ENCODE results near the gene ATPAF2.
A peak's percentile ranks its signal among the peaks of the same experiment; 100 is the strongest.

ATPAF2 gene

DNA sequence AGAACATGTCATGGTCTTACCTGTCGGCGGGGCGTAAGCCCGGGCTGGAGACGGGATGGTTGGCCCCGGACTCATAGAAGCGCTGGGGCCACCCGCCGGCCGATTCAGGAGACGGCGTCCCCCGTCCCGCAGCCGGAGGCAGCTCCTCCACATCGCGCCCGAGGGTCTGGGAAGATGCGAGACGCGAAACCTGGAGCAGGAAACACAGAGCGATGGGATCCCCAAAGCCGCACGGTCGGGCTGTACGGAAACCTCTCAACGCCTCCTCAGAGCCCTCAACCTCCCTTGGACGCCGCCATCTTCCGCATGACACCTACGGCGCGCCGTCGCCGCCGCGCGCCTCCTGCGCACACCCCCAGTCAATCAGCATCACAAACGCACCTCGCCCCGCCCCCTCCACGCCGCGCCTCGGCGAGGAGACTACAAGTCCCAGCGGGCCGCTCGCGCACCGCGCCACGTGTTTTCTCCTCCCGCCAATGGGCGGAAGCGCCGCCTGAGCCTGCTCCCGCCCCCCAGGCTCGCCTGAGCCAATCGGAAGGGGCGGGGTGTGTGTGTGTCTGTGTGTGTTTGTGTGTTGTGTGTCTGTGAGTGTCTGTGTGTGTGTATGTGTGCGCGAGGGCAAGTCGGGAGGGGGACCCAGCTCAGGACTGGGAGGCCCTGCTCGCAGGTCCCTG, at the start of gene ATPAF2, which contains the start of gene GID4:
TSS of gene ATPAF2 (minus strand) at position 308 of the 674 bp plus-strand sequence. CDS start at position 153, 155 bp downstream.
TSS of gene GID4 (plus strand) at position 548 of the 674 bp plus-strand sequence. CDS start at position 605, 57 bp downstream.
- DNase-seq (ENCODE audit: low read depth): peak; percentile 99

DNA sequence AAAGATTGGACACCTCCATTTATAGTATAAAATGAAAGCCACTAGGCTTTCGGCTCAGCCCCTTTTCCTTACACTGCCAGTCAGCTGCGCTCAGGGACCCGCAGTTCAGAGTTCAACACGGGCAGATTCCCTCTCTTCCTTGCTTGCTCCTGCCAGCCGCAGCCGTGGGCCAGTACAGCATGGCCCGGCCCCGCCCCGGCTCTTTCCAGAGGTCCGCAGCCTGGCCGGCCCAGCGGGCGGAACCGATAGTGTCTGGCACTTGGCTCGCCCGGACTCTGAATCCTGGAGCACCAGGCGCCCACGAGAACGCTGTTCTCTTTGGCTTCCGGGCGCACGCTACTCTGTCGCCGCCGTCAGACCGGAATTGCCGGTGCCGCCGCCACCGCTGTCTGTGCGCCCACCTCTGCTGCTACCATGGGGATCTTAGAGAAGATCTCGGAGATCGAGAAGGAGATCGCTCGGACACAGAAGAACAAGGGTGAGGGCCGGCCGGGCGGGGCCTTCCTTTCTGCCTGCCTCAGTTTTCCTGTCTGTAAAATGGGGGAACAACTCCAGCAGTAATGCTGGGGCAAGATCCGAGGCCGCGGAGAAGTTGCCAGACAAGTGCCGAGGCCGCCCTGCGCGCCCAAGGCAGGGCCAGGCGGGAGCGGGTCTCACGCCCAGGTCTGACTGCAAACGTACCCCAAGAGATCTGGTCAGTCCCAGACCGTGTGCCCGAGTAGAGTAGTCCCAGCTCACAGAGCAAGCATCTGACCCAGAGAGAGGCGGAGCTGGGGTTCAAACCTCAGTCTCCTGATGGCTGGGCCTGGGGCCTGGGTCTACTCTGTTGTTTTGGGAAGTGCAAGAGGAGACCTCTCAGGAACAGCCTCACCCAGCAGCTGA, 48.9 kb upstream of the ATPAF2 start, which contains the start of gene DRG2:
TSS of gene DRG2 (plus strand) at position 339 of the 882 bp plus-strand sequence. CDS start at position 415, 76 bp downstream.
- peak; percentile 93 for DNase-seq (ENCODE audit: low read depth)

DNA sequence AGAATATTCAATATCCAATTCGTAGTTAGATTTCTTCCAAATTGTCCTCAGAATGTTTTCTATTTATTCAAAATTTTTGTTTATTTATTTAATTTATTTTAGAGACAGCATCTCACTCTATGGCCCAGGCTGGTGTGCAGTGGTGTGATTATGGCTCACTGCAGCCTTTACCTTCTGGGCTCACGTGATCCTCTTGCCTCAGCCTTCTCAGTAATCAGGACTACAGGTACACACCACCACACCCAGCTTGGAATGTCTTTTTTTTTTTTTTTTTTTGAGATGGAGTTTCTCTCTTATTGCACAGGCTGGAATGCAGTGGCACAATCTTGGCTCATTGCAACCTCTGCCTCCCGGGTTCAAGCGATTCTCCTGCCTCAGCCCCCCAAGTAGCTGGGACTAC, 45.3 kb upstream of the ATPAF2 start:
- DNase-seq (ENCODE audit: low read depth): no peak

- DNase-seq (ENCODE audit: low read depth): no peak
Measured at GRCh38 chr17:18079543-18079942, 40.6 kb upstream of the ATPAF2 start.

DNA sequence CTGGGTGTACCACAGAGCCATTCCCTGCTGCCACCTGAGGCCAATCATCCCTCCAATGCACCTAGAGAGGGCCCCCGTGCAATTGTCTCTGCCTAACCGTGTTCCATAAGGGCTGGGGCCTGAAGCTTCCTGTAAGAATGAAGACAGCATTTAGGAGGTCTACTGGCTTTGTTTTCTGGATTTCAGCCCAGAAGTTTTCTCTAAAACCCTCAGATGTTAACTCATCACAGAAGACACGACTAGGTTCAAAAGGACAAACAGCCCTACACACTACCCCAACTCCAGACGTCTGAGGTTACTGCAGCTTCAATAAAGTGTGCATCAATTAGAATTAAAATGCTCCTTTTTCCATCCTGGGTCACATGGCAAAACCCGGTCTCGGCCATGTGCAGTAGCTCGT, 38.0 kb upstream of the ATPAF2 start:
- no peak for DNase-seq (ENCODE audit: low read depth)

- no peak for DNase-seq (ENCODE audit: low read depth)
Measured at GRCh38 chr17:18074566-18075272, 35.8 kb upstream of the ATPAF2 start.

GRCh38 chr17:18071751-18072150, 32.8 kb upstream of the ATPAF2 start:
- DNase-seq (ENCODE audit: low read depth): no peak

DNA sequence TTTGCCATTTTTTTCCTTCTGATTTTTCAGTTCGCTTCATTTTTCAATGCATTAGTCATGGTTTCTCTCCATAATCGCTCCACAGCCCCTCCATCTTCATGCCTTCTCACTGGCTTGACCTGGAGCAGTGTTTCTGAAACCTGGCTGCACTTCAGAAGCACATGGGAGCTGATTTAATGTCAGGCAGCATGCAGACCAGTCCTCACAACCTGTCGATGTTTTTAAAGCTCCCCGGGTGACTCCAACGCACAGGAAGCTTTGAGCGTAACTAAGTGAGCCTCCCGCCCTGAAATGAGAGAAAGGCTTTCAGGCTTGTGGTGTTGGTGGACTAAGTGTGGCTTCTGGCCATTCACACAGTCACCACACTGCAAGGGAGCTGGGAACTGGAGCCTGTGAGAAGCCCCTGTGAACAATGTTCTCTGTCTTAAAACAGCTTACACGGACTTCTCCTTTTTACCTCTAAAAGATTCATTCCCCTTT, 31.9 kb upstream of the ATPAF2 start:
- DNase-seq (ENCODE audit: low read depth): peak; percentile 43

DNA sequence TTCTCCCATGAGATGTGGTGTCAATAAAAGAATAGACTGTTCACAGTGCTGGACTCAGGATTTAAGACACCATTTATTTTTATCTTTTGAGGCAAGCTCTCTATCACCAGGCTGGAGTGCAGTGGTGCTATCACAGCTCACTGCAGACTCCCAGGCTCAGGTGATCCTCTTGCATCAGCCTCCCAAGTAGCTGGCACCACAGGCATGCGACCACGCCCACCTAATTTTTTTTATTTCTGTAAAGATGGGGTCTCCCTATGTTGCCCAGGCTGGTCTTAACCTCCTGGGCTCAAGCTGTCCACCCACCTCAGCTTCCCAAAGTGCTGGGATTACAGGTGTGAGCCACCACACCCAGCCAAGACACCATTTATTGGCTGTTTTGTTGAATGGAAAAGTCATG, 30.1 kb upstream of the ATPAF2 start:
- no peak for DNase-seq (ENCODE audit: low read depth)

GRCh38 chr17:18066866-18067265, 27.9 kb upstream of the ATPAF2 start:
- peak; percentile 10 for DNase-seq (ENCODE audit: low read depth)

- DNase-seq (ENCODE audit: low read depth): no peak
Measured at GRCh38 chr17:18065546-18065945, 26.6 kb upstream of the ATPAF2 start.

DNA sequence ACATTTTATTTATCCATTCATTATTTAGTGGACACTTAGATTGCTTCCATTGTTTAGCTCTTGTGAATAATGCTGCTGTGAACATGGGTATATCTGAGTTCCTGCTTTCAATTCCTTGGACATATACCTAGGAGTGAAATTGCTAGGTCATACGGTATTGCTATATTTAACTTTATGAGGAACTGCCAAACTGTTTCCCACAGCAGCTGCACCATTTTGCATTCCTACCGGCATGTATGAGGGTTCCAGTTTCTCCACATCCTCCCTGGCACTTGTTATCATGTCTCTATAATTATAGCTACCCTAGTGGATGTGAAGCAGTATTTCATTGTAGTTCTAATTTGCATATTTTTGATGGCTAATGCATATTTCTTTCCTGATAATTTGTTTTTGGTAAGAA, 25.1 kb upstream of the ATPAF2 start:
- no peak for DNase-seq (ENCODE audit: low read depth)

GRCh38 chr17:18059283-18059682, 20.3 kb upstream of the ATPAF2 start:
- DNase-seq (ENCODE audit: low read depth): no peak

- no peak for DNase-seq (ENCODE audit: low read depth)
Measured at GRCh38 chr17:18056214-18056613, 17.2 kb upstream of the ATPAF2 start.

- no peak for DNase-seq (ENCODE audit: low read depth)
Measured at GRCh38 chr17:18055597-18055996, 16.6 kb upstream of the ATPAF2 start.

GRCh38 chr17:18045691-18046350, 6.9 kb upstream of the ATPAF2 start:
- no peak for DNase-seq (ENCODE audit: low read depth)

- DNase-seq (ENCODE audit: low read depth): no peak
Measured at GRCh38 chr17:18044609-18045008, 5.6 kb upstream of the ATPAF2 start.

GRCh38 chr17:18043491-18043890, 4.5 kb upstream of the ATPAF2 start:
- peak; percentile 48 for DNase-seq (ENCODE audit: low read depth)

- DNase-seq (ENCODE audit: low read depth): no peak
Measured at GRCh38 chr17:18042983-18043382, 4.0 kb upstream of the ATPAF2 start.

GRCh38 chr17:18041776-18042175, 2.8 kb upstream of the ATPAF2 start:
- peak; percentile 63 for DNase-seq (ENCODE audit: low read depth)

GRCh38 chr17:18040261-18040858, 1.4 kb upstream of the ATPAF2 start:
- DNase-seq (ENCODE audit: low read depth): peak; percentile 16

Measured in ELR (cell line).